ENCODE measurements around the gene KMT2E. TPM values are rescaled to one million over a fixed set of nuclear protein-coding genes. Genes with fewer than 3 reads are reported as not detected.

The KMT2E gene
- total RNA-seq, 1 experiment from 2014 or later = 38.2 TPM

DNA sequence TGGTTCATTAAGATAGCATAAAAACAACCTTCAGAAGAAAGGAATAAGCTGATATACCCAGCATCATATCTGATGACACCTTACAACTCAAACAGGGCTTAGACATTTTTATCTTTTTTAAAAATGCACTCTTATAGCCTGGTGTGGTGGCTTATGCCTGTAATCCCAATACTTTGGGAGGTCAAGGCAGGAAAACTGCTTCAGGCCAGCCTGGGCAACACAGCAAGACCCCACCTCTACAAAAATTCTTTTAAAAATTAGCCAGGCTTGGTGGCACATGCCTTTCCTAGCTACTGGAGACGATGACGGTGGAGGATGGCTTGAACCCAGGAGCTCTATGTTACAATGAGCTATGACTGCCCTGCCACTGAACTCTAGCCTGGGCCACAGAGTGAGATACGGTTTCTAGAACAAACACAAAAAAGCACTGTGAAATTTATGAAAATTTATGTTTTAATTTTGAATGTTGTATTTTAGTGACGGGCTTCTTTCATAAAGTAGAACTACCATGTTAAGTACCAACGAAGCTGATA, 12.3 kb upstream of the KMT2E start:
- no peak overlapping the region for H2BK120ac ChIP-seq (ENCODE audit: low read depth, low read length, poor library complexity, severe bottlenecking)
- H2BK20ac ChIP-seq (ENCODE audit: low read depth, low read length, poor library complexity, severe bottlenecking) = no peak overlapping the region
- no peak overlapping the region for H2AK5ac ChIP-seq (ENCODE audit: insufficient read length, low read length)
- H2AFZ ChIP-seq (ENCODE audit: low read length) = no peak overlapping the region
- no peak overlapping the region for H3K4me2 ChIP-seq (ENCODE audit: insufficient read depth, insufficient read length, low read length)
- no peak overlapping the region for H3K4ac ChIP-seq (ENCODE audit: low read depth, low read length)
- TF ChIP-seq, protein P1, sequence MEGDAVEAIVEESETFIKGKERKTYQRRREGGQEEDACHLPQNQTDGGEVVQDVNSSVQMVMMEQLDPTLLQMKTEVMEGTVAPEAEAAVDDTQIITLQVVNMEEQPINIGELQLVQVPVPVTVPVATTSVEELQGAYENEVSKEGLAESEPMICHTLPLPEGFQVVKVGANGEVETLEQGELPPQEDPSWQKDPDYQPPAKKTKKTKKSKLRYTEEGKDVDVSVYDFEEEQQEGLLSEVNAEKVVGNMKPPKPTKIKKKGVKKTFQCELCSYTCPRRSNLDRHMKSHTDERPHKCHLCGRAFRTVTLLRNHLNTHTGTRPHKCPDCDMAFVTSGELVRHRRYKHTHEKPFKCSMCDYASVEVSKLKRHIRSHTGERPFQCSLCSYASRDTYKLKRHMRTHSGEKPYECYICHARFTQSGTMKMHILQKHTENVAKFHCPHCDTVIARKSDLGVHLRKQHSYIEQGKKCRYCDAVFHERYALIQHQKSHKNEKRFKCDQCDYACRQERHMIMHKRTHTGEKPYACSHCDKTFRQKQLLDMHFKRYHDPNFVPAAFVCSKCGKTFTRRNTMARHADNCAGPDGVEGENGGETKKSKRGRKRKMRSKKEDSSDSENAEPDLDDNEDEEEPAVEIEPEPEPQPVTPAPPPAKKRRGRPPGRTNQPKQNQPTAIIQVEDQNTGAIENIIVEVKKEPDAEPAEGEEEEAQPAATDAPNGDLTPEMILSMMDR (conservative IDR thresholded peaks at IDR 0.05) = no peak
- no peak overlapping the region for H2BK5ac ChIP-seq (ENCODE audit: insufficient read length, low read length)
- H3K27ac ChIP-seq (ENCODE audit: insufficient read length, low read depth, low read length) = no peak overlapping the region
- no peak overlapping the region for H3K23ac ChIP-seq (ENCODE audit: insufficient read length, low read depth, low read length)
- H3K27me3 Mint-ChIP-seq (ENCODE audit: low read depth) = no peaks in the 10 kb centered on the region
- H3K9me3 ChIP-seq (ENCODE audit: control insufficient read depth, low read depth, low read length) = no peaks in the 10 kb centered on the region
- H3K27ac Mint-ChIP-seq = no peak overlapping the region; a peak in 1 of 7 replicates
- H2BK15ac ChIP-seq (ENCODE audit: low read depth, low read length) = no peak overlapping the region
- peaks cover 5 to 18% (median 11%) of the 10 kb centered on the region in 3 experiments; a peak in 6 of 7 replicates for H3K36me3 Mint-ChIP-seq (ENCODE audit: insufficient read depth in 1 of 3, low read depth in 3 of 3)
- H3T11ph ChIP-seq (ENCODE audit: low read length) = no peak overlapping the region
- no peaks in the 10 kb centered on the region for H3K9me3 Mint-ChIP-seq
- WGBS (ENCODE audit: extremely low coverage, insufficient read length, low lambda C conversion rate) = no CpG with 5 or more reads among the region's 5 CpGs
- peaks cover 50% of the 10 kb centered on the region for H3K79me2 ChIP-seq (ENCODE audit: insufficient read depth, low read length)
- H3K4me1 Mint-ChIP-seq = peaks cover 43 to 45% of the 10 kb centered on the region in 2 experiments
- no peak overlapping the region for H4K91ac ChIP-seq (ENCODE audit: insufficient read length, low read depth, low read length)
- no peak overlapping the region for H4K5ac ChIP-seq (ENCODE audit: insufficient read length, low read depth, low read length)
- H2BK12ac ChIP-seq (ENCODE audit: insufficient read length, low read depth, low read length) = no peak overlapping the region
- H3K79me1 ChIP-seq (ENCODE audit: insufficient read depth, low read depth, low read length, poor library complexity, severe bottlenecking) = no peaks in the 10 kb centered on the region
- H3K18ac ChIP-seq (ENCODE audit: insufficient read length, low read depth, low read length) = no peak overlapping the region
- H3K4me3 Mint-ChIP-seq = no peak overlapping the region
- no peaks in the 10 kb centered on the region for H3K23me2 ChIP-seq (ENCODE audit: insufficient read length, low read depth, low read length, poor library complexity, severe bottlenecking)
- H3K27me3 ChIP-seq (ENCODE audit: insufficient read depth, low read length) = no peaks in the 10 kb centered on the region
- H4K8ac ChIP-seq (replicated peaks; ENCODE audit: insufficient read length, low read depth, low read length) = no peak overlapping the region
- no peaks in the 10 kb centered on the region for H4K20me1 ChIP-seq (ENCODE audit: control insufficient read depth, insufficient read depth, insufficient read length)
- no peak overlapping the region for H3K9ac ChIP-seq (ENCODE audit: extremely low read depth, insufficient read length, low read length)
- no peaks in the 10 kb centered on the region for H3K4me1 ChIP-seq (ENCODE audit: insufficient read depth, low read length)
- H3K14ac ChIP-seq (ENCODE audit: insufficient read depth, low read length) = no peak overlapping the region
- DNase-seq = no peak
- no peak overlapping the region for H3K56ac ChIP-seq (ENCODE audit: insufficient read length, low read depth, low read length)
